GM10847 (cell line): ENCODE data around the gene SERPINI1.

Experiments
- POLR2A ChIP-seq: IDR thresholded peaks from 2 replicates; pipeline ENCODE4 v1.6.1; 2011; ENCODE audit not compliant: insufficient read length; ENCODE audit errors: extremely low read depth

Gene SERPINI1

DNA sequence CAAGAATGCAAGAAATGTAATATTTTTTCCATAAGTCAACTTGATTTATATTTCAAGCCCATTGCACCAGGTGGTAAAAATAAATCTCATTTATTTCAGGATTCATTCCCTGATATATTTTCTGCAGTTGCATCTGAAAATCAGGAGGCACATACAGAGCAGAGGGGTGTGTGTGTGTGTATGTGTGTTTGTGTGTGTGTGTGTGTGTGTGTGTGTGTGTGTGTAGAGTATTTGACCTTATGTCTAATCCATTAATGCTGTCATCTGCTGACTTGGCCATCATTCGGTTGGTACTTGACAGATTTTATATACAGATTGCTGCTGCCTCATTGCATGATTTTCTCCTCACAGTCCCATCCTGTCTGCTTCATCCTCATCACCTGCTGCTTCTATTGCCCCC, 118.5 kb downstream of the SERPINI1 start:
- no peak for TF ChIP-seq POLR2A

- TF ChIP-seq POLR2A, result no peak
Measured at GRCh38 chr3:167854846-167855245, 119.3 kb downstream of the SERPINI1 start.

DNA sequence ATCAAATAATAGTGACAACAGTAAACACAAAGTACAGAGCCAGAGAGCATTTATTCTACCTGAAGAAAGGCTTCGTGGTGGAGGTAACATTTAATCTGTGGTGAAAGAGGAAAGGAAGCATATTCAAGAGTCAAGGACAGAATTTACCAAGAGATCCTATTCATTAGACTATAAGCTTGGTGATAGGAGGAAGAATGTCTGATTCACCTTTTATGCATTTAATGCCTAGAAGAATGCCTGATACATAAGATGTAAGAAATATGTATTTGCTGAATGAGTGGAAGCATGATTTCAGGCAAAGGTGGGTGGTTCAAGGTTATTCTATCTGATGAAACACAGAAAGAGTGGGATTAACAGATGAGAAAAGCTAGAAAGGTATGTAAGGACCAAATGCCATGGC, 119.8 kb downstream of the SERPINI1 start:
- TF ChIP-seq POLR2A, result no peak

- no peak for TF ChIP-seq POLR2A
Measured at GRCh38 chr3:167858865-167859264, 123.3 kb downstream of the SERPINI1 start.

GRCh38 chr3:167859610-167860009, 124.1 kb downstream of the SERPINI1 start:
- TF ChIP-seq POLR2A, result no peak

DNA sequence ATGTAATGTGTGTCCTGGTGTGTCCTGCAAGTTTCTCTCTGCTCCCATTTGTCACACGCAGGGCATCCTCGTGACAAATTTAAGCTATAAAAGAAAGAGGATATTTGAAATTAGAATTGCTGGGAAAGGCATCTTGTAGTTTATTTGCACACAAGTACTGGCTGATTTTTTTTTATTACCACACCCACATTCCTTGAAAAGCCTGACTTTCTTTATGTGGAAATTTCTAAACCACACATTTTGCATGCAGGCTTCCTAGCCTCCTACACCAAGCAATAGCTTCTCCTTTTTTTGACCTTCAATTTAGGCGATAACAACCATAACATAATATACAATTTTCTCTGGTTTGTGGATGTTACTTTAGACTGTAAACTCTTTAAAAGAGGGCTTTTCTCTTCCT, 126.1 kb downstream of the SERPINI1 start:
- no peak for TF ChIP-seq POLR2A

- TF ChIP-seq POLR2A, result no peak
Measured at GRCh38 chr3:167862104-167862730, 126.7 kb downstream of the SERPINI1 start.

- no peak for TF ChIP-seq POLR2A
Measured at GRCh38 chr3:167863811-167864551, 128.5 kb downstream of the SERPINI1 start.

GRCh38 chr3:167864552-167864874, 129.0 kb downstream of the SERPINI1 start:
- no peak for TF ChIP-seq POLR2A

DNA sequence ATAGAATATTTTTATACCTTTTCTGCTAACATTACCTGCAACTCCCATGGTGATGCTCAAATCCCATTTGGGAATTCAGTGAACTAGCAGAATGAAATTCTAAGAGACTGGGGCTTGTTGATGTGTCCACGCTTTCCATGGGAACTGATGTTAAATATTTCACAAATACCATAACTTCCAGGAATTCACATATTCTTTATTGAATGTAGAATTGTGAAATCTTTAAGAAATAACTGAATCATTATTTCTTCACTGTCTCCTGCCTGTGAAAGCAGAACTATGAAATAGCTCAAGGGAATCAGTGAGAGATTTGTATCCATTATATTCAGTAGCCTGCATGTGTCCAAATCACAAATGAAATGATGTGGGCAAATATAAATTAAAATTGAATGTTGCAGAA, 130.8 kb downstream of the SERPINI1 start:
- no peak for TF ChIP-seq POLR2A

- TF ChIP-seq POLR2A, result no peak
Measured at GRCh38 chr3:167867981-167868380, 132.5 kb downstream of the SERPINI1 start.

DNA sequence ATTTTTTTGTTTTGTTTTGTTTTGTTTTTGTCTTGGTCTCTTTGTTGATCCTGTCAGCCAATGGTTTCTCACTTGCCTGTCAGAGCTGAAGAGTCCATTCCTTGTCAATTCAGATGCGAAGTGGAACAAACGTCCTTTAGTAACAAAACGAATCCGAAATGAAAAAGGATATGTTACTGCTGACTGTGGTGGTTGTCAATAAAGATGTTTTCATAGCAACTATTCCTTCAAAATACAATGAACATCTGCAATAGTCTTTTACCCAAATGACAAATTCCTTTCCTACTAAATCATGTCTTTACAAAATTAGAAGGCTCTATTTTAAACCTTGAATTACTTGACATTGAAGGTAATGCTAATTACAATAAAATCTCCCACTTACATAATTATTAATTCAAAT, 134.7 kb downstream of the SERPINI1 start:
- no peak for TF ChIP-seq POLR2A

- TF ChIP-seq POLR2A, result no peak
Measured at GRCh38 chr3:167870759-167871158, 135.2 kb downstream of the SERPINI1 start.

DNA sequence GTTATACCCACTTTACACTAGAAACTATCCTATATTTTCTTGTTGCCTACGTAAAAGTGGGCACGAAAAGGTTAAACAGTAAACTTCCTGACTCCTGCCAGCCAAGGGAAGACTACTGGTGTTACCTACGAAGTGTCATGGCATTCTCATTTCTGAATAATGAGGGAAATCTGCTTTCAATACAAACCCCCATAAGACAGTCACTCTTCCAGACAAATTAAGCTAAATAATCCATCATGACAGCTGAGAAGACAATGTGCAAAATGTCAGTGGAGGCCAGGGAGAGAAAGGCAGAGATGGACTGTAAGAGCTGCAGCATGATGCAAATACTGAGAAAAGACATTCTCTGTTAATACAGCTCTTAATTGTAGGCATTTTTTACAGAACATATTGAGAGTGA, 136.5 kb downstream of the SERPINI1 start:
- no peak for TF ChIP-seq POLR2A

- TF ChIP-seq POLR2A, result no peak
Measured at GRCh38 chr3:167872941-167873340, 137.4 kb downstream of the SERPINI1 start.

DNA sequence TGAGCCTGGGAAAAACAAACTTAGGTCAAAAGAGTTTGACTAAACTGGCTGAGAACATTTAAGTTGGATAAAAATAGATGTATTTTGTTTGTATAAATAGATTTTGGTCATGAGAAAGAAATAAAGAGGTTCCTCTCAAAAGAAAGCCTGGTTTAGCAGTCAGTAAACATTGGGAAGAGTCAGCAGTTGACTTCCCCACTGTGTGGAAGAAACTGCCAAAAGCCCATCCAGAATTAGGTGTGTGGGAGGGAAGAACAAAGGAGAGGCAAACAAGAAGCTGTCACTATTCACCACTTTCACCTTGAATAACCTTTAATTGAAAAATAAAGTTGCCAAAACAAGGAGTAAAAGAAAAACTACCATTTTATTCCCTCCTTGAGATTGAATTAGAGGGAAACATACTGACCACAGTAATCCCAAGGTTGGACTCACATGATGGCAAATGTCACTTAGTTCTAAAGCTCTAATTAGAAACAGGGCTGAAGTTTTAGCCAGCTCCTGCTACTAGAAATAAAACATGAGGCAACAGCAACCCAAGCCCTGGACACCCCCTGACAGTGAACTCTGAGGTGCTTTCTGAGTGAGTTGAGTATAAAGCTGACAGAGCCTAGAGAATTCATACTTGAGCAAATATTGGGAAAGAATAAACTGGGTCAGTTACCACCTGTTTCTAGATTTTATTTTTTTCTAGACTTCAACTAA, 139.3 kb downstream of the SERPINI1 start:
- TF ChIP-seq POLR2A, result no peak
